ENCODE results near the gene GSE1.

Gene GSE1

DNA sequence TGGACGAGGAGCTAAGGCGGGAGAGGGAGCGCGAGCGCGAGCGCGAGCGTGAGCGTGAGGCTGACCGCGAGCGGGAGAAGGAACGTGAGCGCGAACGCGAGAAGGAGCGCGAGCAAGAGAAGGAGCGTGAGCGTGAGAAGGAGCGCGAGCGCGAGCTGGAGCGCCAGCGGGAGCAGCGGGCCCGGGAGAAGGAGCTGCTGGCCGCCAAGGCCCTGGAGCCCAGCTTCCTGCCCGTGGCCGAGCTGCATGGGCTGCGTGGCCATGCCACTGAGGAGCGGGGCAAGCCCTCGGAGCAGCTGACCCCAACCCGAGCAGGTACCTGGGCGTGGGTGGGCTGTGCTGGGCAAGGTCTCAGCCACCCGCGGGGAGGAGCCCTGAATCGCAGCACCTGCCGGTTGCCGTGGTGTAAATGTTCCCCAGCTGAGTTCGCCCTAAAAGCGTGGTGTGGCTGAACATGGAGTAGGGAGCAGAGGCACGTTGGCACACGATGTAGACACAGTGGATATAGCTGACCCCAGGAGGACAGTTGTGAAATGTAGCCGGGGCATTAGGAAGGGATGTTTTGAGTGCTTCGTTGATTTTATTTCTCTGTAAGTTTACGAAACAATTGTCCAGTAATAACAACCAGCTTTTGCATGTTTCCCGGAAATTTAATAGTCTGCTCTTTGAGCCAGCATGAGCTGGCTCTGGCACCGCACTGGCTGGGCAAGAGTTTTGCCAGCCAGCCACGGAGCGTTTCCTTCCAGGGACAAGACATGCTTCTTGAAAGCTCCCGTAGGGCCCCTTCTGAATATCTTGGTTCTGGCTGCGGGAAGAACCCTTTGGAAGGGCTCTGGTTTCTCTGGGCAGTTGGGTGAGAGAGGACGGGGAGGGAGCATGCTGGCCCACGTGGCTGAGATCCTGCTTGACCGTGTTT, 43.5 kb downstream of the GSE1 start:
- no peaks in the 10 kb centered on the region for H3K9me3 ChIP-seq
- no peaks in the 10 kb centered on the region for H3K27me3 ChIP-seq
- H3K36me3 ChIP-seq: peaks cover 81% of the 10 kb centered on the region
- no peak overlapping the region for H3K4me3 ChIP-seq (ENCODE audit: low read depth in 1 of 2, low read length in 1 of 2)
- H3K27ac ChIP-seq: no peak overlapping the region
- no peaks in the 10 kb centered on the region for H3K4me1 ChIP-seq (ENCODE audit: control insufficient read depth in 1 of 2, insufficient read depth in 1 of 2, low read depth in 1 of 2, low read length in 1 of 2)
- TF ChIP-seq, protein P1, sequence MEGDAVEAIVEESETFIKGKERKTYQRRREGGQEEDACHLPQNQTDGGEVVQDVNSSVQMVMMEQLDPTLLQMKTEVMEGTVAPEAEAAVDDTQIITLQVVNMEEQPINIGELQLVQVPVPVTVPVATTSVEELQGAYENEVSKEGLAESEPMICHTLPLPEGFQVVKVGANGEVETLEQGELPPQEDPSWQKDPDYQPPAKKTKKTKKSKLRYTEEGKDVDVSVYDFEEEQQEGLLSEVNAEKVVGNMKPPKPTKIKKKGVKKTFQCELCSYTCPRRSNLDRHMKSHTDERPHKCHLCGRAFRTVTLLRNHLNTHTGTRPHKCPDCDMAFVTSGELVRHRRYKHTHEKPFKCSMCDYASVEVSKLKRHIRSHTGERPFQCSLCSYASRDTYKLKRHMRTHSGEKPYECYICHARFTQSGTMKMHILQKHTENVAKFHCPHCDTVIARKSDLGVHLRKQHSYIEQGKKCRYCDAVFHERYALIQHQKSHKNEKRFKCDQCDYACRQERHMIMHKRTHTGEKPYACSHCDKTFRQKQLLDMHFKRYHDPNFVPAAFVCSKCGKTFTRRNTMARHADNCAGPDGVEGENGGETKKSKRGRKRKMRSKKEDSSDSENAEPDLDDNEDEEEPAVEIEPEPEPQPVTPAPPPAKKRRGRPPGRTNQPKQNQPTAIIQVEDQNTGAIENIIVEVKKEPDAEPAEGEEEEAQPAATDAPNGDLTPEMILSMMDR (IDR thresholded peaks at IDR 0.05): no peak

DNA sequence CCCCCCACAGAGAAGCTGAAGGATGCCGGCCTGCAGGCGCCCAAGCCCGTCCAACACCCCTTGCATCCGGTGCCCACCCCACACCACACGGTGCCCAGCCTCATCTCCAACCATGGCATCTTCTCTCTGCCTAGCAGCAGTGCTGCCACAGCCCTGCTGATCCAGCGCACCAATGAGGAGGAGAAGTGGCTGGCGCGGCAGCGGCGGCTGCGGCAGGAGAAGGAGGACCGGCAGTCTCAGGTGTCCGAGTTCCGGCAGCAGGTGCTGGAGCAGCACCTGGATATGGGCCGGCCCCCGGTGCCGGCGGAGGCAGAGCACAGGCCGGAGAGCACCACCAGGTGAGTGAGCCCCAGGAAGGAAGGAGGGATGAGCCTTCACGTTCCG, 44.1 kb downstream of the GSE1 start:
- H3K27ac ChIP-seq: no peak overlapping the region
- H3K36me3 ChIP-seq: peaks cover 85% of the 10 kb centered on the region
- no peaks in the 10 kb centered on the region for H3K27me3 ChIP-seq
- no peak overlapping the region for H3K4me3 ChIP-seq (ENCODE audit: low read depth in 1 of 2, low read length in 1 of 2)
- H3K4me1 ChIP-seq (ENCODE audit: control insufficient read depth in 1 of 2, insufficient read depth in 1 of 2, low read depth in 1 of 2, low read length in 1 of 2): no peaks in the 10 kb centered on the region
- TF ChIP-seq, protein P1 (IDR thresholded peaks at IDR 0.05): no peak
- no peaks in the 10 kb centered on the region for H3K9me3 ChIP-seq

DNA sequence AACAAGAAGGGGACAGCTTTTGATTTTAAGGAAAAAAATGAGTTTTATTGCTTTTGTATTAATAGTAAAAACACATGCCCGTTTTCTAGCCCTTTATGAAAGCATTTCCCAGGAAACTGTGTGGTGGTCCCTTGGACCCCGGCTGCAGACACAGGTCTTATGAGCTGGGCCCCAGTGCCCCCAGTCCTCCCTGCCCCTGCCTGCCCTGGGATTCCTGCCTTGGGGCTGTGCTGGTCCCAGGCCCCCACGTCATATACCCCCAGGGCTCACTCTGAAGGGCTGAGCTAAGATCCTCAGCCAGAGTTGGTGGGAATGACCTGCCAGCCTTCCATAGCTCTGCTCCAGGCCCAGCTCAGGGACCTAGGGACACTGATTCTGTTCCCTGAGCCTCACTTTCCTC, 44.9 kb downstream of the GSE1 start:
- Histone ChIP-seq H3K4me3 (ENCODE audit: low read depth in 1 of 2, low read length in 1 of 2) (no peak overlapping the region), H3K36me3 (peaks cover 90% of the 10 kb centered on the region), H3K27me3 (no peaks in the 10 kb centered on the region), H3K9me3 (no peaks in the 10 kb centered on the region), H3K27ac (no peak overlapping the region), H3K4me1 (ENCODE audit: control insufficient read depth in 1 of 2, insufficient read depth in 1 of 2, low read depth in 1 of 2, low read length in 1 of 2) (no peaks in the 10 kb centered on the region)
- TF ChIP-seq, protein P1 (IDR thresholded peaks at IDR 0.05): no peak

DNA sequence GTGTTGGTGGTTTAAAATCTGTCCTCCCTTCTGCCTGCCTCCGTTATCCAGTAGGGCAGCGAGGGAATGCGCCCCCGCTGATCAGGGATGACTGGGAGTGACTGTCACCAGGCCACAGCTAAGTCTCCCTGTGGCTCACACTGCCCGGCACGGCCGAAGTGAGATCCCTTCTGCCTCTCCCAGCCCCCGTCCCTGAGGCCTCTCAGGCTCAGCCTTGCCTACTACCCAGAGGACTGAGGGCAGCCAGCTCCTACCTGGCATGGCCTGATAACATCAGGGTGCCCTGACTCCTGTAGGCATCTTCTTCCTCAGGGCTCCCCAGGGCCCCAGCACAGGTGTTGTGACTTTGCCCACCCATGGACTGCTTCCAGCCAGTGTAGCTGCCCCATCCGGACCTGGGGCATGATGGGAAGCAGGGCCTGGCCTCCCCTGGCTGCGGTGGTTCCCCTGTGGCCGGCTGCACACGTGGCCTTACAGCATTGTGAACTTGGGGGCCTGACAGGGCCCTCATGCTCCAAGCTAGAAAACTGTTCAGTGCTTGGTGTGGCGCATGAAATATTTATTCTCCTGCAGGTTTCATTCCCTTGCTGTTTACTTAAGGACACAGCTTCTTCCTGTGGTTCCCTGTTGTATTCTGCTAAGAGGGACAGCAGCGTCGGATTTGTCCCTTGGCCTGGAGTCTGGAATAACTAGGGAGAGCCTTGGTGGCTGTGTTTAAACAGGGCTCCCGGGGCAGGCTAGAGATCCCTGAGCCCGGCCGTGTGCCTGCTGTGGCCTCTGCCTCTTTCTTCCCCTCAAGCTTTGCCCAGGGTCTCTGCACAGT, 45.6 kb downstream of the GSE1 start:
- Histone ChIP-seq H3K27me3 (no peaks in the 10 kb centered on the region), H3K36me3 (peaks cover 95% of the 10 kb centered on the region), H3K9me3 (no peaks in the 10 kb centered on the region), H3K4me1 (ENCODE audit: control insufficient read depth in 1 of 2, insufficient read depth in 1 of 2, low read depth in 1 of 2, low read length in 1 of 2) (no peaks in the 10 kb centered on the region), H3K27ac (no peak overlapping the region), H3K4me3 (ENCODE audit: low read depth in 1 of 2, low read length in 1 of 2) (no peak overlapping the region)
- TF ChIP-seq, protein P1 (IDR thresholded peaks at IDR 0.05): no peak

DNA sequence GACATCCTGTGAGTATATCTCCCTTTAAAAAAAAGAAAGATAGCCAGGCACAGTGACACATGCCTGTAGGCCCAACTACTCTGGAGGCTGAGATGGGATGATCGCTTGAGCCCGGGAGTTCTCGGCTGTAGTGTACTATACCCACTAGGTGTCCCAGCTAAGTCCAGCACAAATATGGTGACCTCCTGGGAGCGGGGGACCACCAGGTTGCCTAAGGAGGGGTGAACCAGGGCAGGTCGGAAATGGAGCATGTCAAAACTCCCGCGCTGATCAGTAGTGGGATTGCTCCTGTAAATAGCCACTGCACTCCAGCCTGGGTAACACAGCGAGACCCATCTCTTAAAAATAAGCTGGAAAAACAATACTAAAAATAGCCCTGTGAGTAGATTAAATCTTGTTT, 46.2 kb downstream of the GSE1 start:
- H3K27ac ChIP-seq: no peak overlapping the region
- no peaks in the 10 kb centered on the region for H3K27me3 ChIP-seq
- H3K4me3 ChIP-seq (ENCODE audit: low read depth in 1 of 2, low read length in 1 of 2): no peak overlapping the region
- no peaks in the 10 kb centered on the region for H3K9me3 ChIP-seq
- H3K4me1 ChIP-seq (ENCODE audit: control insufficient read depth in 1 of 2, insufficient read depth in 1 of 2, low read depth in 1 of 2, low read length in 1 of 2): no peaks in the 10 kb centered on the region
- peaks cover 95% of the 10 kb centered on the region for H3K36me3 ChIP-seq
- TF ChIP-seq, protein P1 (IDR thresholded peaks at IDR 0.05): no peak

Measured in neutrophil (primary cell).